Prostate gland (tissue), 2 donors: Measurements from ENCODE around the gene CACNA1S.

Source experiments
- CTCF ChIP-seq, 4 experiments: fragments of 200-600 bp in 2 of 4; fragments of 450-650 bp in 2 of 4; sonication (generic) in 2 of 4; IDR thresholded peaks; 1 replicate in 3 of 4; 2 replicates in 1 of 4; pipeline ENCODE4 v1.5.1; 2016 to 2019; ENCODE audit warnings: antibody characterized with exemption in 4 of 4, mild to moderate bottlenecking in 2 of 4, moderate library complexity in 2 of 4
- POLR2AphosphoS5 ChIP-seq: sonication (generic); formaldehyde crosslinking; IDR thresholded peaks from one replicate; pipeline ENCODE4 v1.6.1; 2017; ENCODE audit warnings: antibody characterized with exemption

- TF ChIP-seq CTCF (IDR thresholded peaks at IDR 0.05) (no peak), POLR2AphosphoS5 (no peak)
These were observed 45.7 kb upstream of the CACNA1S start for GRCh38 chr1:201157949-201158348.
